Measurements from ENCODE around the gene SMOC2.
"Not testable (repeated sequence)": the region's sequence is repeated elsewhere in the genome, so short reads cannot be mapped to it uniquely, and the experiment has no call there.

SMOC2 gene

GRCh38 chr6:168695701-168696100, 254.7 kb downstream of the SMOC2 start:
- no peak for DNase-seq (ENCODE audit: low read depth)
- no peak overlapping the region for H3K4me3 ChIP-seq (ENCODE audit: low read depth, low read length)
- no peak for TF ChIP-seq CTCF (IDR thresholded peaks at IDR 0.05; ENCODE audit: insufficient read depth, low read depth, low read length, missing control alignments)

DNA sequence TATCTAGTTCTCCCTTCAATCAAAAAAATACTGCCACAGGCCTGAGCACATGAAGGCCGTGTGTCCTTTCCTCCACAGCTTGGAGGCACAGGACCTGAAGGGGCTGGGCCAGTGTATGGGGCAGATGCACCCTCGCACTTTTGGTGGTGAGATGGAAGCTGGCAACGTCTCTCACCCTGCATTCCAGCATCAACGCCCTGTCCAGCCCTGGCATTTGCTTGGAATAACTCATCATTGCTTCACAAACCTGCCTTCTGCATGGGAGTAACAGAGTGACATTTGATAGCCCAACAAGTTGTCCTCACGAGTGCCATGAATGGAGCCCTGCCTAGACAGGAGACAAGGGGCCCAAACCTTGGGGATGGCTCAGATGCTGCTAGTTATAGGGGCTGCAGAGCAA, 257.9 kb downstream of the SMOC2 start:
- no peak for DNase-seq (ENCODE audit: low read depth)
- TF ChIP-seq CTCF (IDR thresholded peaks at IDR 0.05; ENCODE audit: insufficient read depth, low read depth, low read length, missing control alignments) = no peak
- no peak overlapping the region for H3K4me3 ChIP-seq (ENCODE audit: low read depth, low read length)

DNA sequence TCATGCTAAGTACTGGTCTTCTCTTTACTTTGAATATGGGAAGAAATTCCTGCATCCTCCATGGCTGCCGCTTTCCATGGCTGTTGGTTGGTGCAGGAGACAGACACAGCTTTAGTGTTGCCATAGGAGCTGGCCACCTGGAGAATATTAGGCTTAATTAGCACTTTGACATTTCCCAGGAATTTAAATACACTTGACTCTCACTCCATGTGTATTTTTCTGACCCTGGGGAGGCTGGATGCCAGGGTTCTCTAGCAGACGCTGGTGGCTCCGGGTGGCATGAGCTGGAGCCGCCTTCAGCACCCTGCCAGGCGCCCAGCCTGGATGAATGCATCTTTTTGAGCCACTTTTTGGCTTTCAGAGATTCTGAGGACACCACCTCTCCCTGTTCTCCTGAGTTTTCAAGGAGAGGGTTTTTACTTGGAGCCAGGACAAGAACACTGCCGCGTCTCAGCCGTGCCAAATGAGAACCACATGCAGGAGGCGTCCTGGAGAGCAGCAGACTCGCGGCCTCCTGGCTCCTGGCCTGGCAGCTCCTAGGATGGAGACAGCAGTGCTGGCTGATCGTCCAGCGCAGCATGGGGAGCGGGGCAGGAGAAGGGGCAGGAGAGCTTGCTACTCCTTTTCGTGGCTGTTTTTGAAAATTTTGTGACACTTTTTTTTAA, 258.8 kb downstream of the SMOC2 start:
- no peak overlapping the region for H3K4me3 ChIP-seq (ENCODE audit: low read depth, low read length)
- DNase-seq (ENCODE audit: low read depth) = no peak
- no peak for TF ChIP-seq CTCF (IDR thresholded peaks at IDR 0.05; ENCODE audit: insufficient read depth, low read depth, low read length, missing control alignments)

DNA sequence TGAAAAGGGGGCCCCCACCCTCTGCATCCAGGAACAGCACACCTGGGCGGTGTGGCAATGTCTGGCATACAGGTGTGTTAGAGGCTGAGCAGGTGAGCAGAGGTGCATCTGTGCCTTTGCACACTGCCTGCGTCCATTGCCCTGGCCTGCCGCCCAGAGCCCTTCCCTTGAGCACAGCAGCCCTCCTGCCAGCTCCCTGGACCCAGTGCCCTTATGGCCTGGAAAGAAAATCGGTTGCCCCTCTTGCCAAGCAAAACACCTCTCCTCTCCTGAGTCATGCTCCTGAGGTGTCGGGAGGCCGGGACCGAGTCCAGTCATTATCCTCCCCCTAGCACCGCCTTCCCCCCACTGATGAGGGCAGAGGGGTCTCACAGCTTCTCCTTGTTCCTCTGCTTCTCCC, 259.9 kb downstream of the SMOC2 start:
- TF ChIP-seq CTCF (IDR thresholded peaks at IDR 0.05; ENCODE audit: insufficient read depth, low read depth, low read length, missing control alignments) = no peak
- no peak overlapping the region for H3K4me3 ChIP-seq (ENCODE audit: low read depth, low read length)
- DNase-seq (ENCODE audit: low read depth) = no peak

DNA sequence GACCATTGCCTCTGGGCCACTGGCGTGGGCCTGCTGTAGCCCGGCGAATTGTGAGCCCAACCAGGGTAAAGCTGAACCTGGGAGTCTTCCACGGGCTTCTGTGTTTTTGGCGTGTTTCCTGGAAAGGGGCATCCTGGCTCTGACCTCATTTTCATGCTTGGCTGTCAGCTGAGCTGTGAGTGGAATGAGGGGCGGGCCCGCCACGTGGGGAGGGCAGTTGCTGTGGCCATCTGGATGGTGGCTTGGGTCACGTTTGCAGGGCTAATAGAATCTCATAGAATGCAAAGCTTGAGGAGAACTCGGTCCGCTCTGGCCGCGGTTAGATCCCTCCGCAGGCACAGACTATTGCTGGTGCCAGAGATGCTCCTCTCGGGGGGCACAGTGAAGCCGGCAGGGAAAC, 263.0 kb downstream of the SMOC2 start:
- DNase-seq (ENCODE audit: low read depth) = no peak
- H3K4me3 ChIP-seq (ENCODE audit: low read depth, low read length) = no peak overlapping the region
- TF ChIP-seq CTCF (IDR thresholded peaks at IDR 0.05; ENCODE audit: insufficient read depth, low read depth, low read length, missing control alignments) = no peak

- no peak for DNase-seq (ENCODE audit: low read depth)
- no peak for TF ChIP-seq CTCF (IDR thresholded peaks at IDR 0.05; ENCODE audit: insufficient read depth, low read depth, low read length, missing control alignments)
- no peak overlapping the region for H3K4me3 ChIP-seq (ENCODE audit: low read depth, low read length)
Measured at GRCh38 chr6:168704678-168705077, 263.7 kb downstream of the SMOC2 start.

DNA sequence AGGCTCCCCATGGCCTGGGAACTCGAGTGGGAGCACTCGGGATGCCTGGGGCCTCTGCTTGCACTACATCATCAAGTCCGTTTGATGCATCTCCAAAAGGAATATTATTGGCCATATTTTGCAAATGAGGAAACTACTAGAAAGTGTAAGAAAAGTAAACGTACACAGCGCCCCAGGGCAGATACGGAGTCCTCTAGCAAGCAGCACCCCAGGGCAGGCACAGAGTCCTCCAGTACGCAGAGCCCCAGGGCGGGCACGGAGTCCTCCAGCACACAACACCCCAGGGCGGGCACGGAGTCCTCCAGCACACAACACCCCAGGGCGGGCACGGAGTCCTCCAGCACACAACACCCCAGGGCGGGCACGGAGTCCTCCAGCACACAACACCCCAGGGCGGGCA, 264.3 kb downstream of the SMOC2 start:
- not testable (repeated sequence) for H3K4me3 ChIP-seq (ENCODE audit: low read depth, low read length); DNase-seq (ENCODE audit: low read depth)

Data from GM12865 (cell line).